Spleen (tissue), 7 donors: ENCODE results near the gene TBL1XR1.

Experiments
- CTCF ChIP-seq, 11 experiments: fragments of 200-600 bp in 7 of 11; fragments of 450-650 bp in 4 of 11; sonication (generic) in 4 of 11; IDR thresholded peaks in 8 of 11; conservative IDR thresholded peaks in 3 of 11; 1 replicate in 7 of 11; 2 replicates in 4 of 11; pipeline versions ENCODE4 v1.4.0 to v1.8.0; 2016 to 2021; ENCODE audit warnings: antibody characterized with exemption in 11 of 11, inconsistent platforms in 4 of 11, mild to moderate bottlenecking in 1 of 11
- POLR2A ChIP-seq, 3 donors: fragments of 450-650 bp; IDR thresholded peaks; one replicate each; pipeline ENCODE4 v1.5.1; 2017; ENCODE audit warnings: antibody characterized with exemption in 3 of 3, mild to moderate bottlenecking in 1 of 3
- POLR2AphosphoS5 ChIP-seq, 3 donors: sonication (generic); formaldehyde crosslinking; IDR thresholded peaks; one replicate each; pipeline ENCODE4 v1.5.1; 2017; ENCODE audit warnings: antibody characterized with exemption in 3 of 3
- donor health status: DM: no; HTN: no; CAD: no; lungs with moderate emphysema.
- donor health status: DM: no; HTN: no; CAD: no.
- donor health status: DM: no; HTN: no; CAD: no.

- TF ChIP-seq CTCF (IDR thresholded peaks at IDR 0.05 in 8 of 11, conservative IDR thresholded peaks at IDR 0.05 in 3 of 11) (no peak), POLR2A (IDR thresholded peaks at IDR 0.05) (no peak), POLR2AphosphoS5 (IDR thresholded peaks at IDR 0.05) (no peak)
These were observed 59.2 kb downstream of the TBL1XR1 start for GRCh38 chr3:177137774-177138705.
